Purkinje cell (primary cell): ENCODE results near the gene MS4A7. TPM values are rescaled to one million over a fixed set of nuclear protein-coding genes. Genes with fewer than 3 reads are reported as not detected.

ENCODE experiments used
- polyA plus RNA-seq: library from polyadenylated mRNA; unstranded; fragments of >200 nt; fragmentation: Nextera tagmentation; gene quantifications from 2 replicates; pipeline ENCODE4 v1.2.1, GENCODE V29; 2014

The MS4A7 gene
- not detected in 2 replicates for polyA plus RNA-seq

GRCh38 chr11:60378354-60378753 lies at the start of gene MS4A7:
Gene MS4A7 (plus strand): TSS chr11:60378532. CDS start chr11:60383142, 4,610 bp downstream.

GRCh38 chr11:60396382-60396781 lies 18.1 kb downstream of the MS4A7 start, which contains the start of gene MS4A14:
Gene MS4A14 (plus strand): TSS chr11:60396459. CDS start chr11:60396579, 120 bp downstream.

GRCh38 chr11:60429272-60429671 lies 50.9 kb downstream of the MS4A7 start, which contains the start of gene MS4A5:
Gene MS4A5 (plus strand): TSS chr11:60429572. CDS start chr11:60429675, 103 bp downstream.

Other genes starting within 250 kb of the MS4A7 start
- not detected in 2 replicates for gene MS4A6A, start 195.4 kb upstream of the MS4A7 start, polyA plus RNA-seq
- gene MS4A4E, start 135.4 kb upstream of the MS4A7 start, polyA plus RNA-seq = not detected in 2 replicates
- not detected in 2 replicates for gene MS4A4A, start 97.9 kb upstream of the MS4A7 start, polyA plus RNA-seq
- gene MS4A6E, start 51.3 kb upstream of the MS4A7 start, polyA plus RNA-seq = not detected in 2 replicates
- gene MS4A14, start 17.9 kb downstream of the MS4A7 start, polyA plus RNA-seq = not detected in 2 replicates
- gene MS4A5, start 51.0 kb downstream of the MS4A7 start, polyA plus RNA-seq = not detected in 2 replicates
- not detected in 2 replicates for gene MS4A1, start 77.3 kb downstream of the MS4A7 start, polyA plus RNA-seq
- not detected in 2 replicates for gene MS4A12, start 114.2 kb downstream of the MS4A7 start, polyA plus RNA-seq
- not detected in 2 replicates for gene MS4A13, start 136.9 kb downstream of the MS4A7 start, polyA plus RNA-seq